NCI-H345 (cell line): Measurements from ENCODE around the gene NUP50.

ENCODE experiments used
- DNase-seq: peaks from one replicate; lab custom pipeline; 2025; lab: John Stamatoyannopoulos, UW

Gene NUP50

DNA sequence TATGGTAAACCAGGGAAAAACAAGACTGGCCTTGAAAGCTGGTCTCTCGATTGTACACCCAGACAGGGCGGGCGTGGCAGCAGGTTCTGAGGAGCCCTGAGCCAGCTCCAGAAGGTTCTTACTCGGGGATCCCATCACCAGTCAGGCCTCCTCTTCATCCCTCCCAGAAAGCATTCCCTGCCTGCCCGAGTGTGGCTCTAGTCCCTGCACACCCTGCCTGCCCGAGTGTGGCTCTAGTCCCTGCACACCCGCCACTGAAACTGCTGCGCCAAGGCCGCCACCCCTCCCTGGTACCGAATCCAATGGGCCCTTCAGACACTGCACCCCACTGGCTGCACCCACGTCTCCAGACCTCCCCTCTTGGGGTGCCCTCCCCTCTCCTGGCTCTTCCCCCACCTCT is 46.9 kb downstream of the NUP50 start:
- no peak for DNase-seq

DNA sequence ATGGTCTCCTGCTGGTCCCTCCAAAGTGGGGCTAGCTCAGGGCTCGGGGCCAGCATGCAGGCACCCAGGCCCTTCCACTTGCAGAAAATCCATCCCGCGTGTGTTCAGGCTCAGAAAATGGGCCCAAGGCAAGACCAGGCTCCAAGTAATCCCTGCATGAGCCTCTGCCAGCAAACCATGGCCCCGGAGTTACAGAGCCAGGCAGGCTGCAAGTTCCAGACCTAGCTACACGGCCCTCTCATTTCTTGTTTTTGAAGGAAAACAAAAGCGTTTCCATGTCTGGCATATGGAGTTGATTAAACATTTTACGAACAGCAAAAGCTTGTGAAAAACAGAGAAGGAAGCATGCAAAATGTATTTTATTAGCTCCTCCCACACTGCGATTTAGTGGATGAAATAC is 47.3 kb downstream of the NUP50 start:
- no peak for DNase-seq

DNA sequence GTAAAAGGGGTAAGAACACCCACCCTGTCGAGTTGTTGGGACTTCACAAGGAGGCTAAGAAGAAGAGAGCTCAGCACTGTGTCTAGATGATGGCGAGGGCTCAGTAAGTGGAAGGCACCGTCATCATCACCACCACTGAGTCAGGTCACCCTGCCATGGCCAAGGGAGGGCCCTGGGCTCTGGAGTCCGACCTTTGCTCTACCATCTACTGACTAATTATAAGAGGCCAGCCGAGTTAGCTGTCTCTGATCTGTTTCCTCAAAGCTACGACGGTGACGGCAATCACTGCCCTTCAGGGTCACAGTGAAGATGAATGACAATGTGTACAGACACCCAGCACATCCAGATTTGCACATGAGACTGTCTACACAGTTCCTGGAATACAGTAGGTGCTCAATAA is 47.7 kb downstream of the NUP50 start:
- no peak for DNase-seq

DNA sequence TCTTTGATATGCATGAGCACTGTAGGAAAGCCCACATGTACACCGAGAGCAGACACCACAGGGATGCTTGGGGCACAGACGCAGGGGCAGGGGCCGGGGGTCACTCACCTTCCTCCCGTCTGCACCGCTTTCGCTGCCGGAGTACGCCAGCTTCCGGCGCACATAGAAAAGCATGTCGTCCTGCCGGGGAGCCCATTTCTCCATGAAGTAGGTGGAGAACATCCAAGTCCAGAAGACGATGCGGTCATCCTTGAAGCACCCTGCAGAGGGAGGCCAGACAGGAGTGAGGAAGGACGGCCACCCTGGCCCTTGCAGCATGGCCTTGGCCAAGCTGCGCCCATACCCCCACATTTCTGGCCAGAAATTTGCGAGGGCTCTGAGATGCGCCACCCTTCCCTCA is 48.1 kb downstream of the NUP50 start:
- no peak for DNase-seq

DNA sequence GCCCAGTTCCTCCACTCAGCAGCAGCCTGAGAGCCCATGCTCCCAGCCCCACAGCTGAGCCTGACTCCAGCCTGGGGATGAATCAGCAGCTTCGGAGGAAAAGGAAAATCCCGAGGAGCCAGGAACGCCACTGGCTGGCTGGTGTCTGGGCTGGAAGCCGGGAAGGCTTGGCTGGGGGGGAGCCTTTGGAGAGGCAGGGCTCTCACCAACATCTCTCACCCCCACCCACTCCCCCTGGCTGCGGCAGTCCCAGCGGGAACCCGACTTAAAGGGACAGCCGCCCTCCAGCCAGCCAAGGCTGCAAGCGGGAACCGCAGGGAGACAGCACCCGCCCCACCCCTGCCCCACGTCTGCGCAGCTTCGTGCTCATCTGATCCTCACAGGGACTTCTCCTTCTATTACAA is 48.6 kb downstream of the NUP50 start:
- DNase-seq: no peak

DNA sequence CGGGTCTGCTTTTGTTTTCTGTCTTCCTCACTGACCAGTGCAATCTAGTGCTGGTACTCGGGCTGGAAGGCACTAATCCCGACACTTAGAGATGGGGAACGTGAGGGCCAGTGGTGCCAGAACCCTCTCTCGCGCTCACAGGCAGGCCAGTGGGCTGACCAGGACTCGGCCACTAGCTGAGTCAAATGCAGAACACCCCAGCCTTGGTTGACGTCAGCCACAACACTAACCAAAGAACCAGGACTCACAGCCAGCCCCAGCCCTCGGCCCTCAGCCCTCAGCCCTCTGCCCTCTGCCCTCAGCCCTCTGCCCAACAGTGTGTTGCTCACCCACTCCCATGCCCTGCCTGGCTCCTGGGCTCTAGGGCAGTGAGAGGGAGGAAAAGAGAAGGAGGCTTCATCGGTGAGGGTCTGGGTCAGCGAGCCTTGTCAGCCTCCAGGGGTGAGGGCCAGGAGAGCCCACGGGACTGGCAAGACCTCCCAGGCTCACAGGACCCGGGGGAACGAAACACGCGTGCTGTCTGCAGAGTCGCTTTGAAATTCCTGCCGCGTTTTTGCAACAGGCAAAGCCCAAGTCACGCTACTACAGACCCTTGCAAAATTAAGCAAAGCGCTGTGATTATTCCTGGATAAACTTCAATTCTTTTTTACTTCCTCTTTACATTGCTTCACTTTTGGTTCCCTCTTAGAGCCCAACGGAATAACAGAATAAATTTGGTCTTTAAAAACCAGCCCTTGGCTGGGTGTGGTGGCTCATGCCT is 49.4 kb downstream of the NUP50 start:
- no peak for DNase-seq

DNA sequence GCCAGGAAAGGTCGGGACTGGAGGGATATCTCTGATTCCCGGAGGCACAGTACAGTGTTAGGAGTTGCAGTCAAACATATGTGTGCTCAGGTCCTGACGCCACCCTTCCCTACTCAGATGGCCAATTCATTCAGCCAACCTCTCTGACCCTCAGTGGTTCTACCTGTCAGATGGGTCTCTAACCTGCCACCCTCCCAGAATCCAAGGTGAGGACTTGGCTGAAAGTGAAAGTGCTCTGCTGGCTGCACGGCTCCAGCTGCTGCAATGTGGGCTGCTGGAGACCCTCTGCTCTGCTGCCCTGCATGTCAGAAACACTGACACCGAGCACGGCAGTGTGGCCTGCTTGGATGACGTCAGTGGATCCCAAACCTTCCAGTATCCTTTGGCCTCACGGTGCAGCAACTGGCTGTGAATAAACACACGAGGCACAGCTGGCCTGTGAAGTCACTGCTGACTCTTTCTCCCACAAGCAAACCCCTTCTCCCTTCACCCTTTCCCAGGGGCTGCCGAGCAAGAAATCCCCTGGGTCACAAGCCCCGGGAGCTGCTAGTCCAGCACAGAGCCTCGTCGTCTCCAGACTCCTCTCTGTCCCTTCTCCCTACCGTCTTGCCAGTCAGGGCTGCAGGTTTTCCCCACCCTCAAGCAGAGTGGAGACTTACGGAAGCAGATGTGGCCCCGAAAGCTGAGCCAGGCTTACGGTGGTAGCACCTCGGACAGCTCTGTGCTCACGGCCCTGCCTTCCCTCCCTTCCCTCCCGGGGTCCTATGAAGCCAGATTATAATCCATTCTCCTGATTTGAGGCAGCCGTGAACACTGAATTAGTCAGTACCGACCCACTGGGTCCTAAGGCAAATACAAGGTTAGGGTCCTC is 52.6 kb downstream of the NUP50 start:
- DNase-seq: no peak

DNA sequence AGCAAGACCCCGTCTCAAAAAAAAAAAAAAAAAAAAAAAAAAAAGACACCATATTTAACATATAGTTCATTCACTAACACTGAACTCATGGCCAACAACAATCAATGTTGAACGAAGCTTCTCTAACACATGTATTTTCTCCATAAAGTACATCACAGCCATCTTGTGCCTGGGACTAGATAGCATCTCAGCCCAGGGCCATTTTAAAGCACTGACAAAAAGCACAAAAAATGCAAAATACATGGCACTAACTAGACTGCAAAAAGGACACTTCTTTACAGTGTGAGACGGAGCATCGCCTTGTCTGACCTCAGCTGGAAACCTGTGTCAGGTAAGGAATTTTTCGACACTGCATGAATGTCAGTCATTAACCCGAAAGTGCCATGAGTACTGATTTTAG is 53.6 kb downstream of the NUP50 start:
- DNase-seq: no peak

DNA sequence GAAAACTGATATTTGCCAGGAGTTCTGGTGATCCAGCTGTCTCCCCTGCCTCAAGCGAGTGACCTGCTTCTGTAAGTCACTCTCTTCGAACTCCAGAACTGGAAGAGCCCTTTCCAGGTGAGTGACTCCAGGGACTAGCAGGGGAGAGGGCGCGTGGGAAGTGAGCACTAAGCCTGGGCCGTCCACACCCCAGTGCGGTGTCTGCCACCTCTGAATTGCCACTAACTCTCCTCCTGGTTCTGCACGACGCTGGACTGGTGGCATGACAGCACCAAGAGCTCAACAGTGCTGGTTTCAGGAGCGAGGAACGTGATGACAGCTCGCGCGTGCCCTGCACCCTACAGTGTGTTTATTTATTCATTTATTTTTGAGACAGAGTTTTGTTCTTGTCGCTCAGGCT is 54.1 kb downstream of the NUP50 start:
- DNase-seq: no peak

DNA sequence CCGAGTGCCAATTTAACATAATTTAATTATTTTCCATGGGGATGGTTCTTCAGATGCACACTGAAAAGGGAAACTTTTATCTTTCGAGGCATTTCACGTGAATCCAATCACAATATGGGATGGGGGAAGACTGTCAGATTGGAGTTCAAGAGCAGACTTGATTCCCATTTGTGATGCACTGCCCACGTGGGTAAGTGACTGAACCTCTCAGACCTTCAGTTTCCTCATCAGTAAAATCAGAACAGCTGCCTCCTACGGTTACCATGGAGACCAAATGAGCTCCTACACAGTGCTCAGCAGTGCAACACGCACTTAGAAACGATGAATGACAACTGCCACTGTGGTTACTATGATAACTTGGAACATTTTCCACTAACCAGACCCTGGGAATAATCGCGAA is 55.3 kb downstream of the NUP50 start:
- no peak for DNase-seq

DNA sequence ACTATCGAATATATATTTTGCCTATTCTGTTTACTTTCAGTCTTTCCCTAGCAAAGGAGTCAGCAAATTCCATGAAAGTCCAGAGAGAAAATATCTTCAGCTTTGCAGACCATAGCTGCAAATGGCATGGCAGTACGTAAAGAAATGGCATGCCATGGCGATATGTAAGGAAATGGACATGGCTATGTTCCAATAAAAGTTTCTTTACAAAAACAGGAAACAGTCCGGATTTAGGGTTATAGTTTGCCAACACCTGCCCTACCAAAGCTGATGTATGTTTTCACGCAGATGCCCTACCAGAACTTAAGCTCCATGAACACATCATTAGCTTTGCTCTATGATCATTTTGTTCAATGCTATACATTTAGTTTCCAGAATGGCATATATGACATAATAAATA is 57.5 kb downstream of the NUP50 start:
- no peak for DNase-seq

DNA sequence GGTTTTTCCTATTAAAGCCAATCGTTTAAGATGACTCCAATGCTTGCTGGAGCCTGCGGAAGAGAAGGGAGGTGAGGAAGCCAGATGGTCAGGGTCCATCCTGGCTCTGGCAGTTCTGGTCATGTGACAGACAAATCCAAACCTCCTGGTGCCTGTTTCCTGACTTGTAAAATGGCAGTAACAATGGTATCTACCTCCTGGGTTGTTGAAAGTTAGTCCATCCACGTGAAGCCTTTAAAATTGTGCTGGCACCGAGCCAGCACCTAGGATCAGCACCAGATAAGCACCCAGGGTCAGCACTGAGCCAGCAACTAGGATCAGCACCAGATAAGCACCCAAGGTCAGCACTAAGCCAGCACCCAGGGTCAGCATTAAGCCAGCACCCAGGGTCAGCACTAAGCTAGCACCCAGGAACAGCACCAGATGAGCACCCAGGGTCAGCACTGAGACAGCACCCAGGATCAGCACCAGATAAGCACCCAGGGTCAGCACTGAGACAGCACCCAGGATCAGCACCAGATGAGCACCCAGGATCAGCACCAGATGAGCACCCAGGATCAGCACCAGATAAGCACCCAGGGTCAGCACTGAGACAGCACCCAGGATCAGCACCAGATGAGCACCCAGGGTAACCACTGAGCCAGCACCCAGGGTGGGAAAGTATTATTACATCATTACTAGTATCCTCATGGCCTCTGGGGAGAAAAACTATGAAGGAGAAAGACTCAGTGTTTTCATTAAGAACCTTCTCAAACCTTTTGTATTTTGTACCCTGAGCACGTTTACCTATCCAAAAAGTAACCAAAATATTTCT is 59.8 kb downstream of the NUP50 start:
- no peak for DNase-seq

DNA sequence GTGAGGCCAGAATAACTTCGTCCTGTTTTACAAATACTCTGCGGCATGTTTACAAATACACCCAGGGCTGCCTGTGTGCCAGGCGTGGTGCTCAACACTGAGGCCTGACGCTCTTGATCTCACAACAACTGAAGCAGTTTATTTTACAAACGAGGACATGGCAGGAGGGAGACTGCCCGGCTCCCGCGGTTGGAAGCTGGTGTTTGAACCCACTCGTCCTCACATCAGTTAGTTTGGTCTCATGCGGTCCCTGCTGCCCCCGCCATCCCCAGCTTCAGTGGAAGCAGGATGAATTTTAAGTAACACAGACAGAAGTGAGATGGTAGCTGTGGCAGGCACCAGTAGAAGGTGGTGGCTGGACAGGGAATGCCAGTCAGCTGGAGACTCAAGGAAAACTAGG is 60.6 kb downstream of the NUP50 start:
- DNase-seq: no peak

DNA sequence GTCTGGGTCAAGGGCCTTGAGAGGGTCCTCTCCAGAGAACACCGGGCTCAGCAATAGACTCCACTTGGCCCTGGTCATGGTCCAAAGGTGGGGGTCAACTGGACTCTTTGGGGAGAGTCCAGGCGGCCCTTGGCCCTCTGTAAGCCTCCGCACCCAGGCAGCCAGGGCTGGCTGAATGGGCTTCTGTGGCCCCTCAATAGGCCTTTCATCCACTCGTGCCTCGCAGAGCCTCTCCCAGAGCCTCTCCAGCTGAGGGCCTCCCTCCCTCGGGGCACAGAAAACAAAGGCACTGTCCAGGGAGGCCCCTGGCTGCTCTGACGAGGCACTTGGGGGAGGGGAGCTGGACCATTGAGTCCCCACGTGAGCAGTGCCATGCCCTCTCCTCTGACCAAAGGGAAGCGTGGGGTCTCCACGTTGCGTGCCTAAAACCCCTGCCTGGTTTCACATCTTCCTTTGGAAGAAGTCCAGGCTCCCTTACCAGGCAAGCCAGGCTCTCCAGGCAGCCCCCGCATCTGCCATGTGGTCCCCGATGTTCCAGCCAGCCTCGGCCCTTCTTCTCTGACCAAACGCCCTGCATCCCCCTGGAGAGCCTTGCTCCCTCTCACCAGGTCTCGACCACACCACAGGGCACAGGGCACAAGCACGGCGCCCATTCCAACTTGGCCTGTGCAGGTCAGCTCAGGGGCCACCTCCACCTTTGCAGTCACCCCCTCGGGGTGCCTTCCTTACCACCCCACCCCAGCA is 61.4 kb downstream of the NUP50 start:
- no peak for DNase-seq

DNA sequence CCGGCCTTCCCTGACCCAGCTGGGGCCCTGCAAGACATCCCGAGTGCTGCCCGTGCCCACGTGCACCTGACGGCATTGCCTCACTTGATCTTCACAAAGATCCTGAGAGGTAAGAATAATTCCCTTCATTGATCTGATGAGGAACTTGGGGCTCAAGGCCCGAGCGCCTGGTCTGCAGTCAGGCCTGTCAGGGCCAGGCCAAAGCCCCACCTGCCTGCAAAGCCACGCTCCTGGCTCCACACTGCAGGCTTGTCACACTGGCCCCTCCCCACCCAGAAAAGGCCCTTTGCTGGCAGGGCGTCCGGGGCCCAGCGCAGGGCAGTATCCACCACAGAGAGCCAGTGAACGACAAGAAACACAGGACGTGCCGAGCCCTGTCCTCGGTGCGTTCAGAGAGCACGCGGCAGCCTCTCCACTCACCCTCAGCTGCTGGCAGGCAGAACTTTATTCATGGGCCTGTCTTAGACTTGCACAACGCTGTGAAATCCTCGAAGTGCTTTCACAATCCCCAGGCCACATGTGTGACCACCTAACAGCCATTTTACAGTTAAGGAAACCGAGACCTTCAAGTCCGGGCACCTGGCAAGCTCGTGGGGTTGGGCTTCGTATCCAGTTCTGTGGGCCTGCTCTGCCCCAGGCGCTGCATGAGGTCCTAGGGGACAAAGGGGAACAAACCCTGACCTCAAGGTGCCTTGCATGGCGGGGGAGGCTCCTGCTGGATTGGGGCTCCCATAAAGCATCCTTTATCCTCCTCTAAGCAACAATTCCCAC is 62.2 kb downstream of the NUP50 start:
- DNase-seq: no peak

DNA sequence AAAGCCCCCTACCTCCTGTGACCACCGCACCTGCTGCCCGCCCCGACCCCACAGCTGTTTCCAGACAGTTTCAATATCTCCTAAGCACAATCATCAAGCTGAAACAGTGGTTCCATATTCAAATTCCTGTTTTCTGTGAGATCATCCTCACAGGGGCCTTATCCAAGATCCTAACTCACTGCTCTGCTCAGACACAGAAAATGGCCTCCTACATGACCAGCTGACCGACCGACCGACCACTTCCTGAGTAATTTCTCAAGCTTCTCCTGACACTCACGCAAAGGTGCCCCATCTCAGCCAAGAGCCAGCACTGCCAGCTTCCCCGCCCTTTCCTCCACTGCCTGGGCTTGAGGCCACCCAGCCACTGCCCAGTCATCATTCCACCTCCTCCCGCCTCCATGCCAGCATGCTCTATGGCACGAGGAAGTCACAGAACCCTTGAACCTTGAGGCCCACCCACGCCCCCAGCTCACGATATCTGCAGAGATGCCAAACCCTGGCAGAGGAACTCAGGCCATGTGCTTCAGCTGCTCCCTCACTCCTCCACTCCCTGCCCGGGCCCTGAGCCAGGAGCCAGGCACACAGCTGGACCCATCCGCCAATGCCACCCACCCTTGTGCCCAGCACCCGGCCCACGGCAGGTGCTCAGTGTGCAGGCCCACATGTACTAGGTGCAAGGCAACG is 62.9 kb downstream of the NUP50 start:
- DNase-seq: peak; percentile 9

DNA sequence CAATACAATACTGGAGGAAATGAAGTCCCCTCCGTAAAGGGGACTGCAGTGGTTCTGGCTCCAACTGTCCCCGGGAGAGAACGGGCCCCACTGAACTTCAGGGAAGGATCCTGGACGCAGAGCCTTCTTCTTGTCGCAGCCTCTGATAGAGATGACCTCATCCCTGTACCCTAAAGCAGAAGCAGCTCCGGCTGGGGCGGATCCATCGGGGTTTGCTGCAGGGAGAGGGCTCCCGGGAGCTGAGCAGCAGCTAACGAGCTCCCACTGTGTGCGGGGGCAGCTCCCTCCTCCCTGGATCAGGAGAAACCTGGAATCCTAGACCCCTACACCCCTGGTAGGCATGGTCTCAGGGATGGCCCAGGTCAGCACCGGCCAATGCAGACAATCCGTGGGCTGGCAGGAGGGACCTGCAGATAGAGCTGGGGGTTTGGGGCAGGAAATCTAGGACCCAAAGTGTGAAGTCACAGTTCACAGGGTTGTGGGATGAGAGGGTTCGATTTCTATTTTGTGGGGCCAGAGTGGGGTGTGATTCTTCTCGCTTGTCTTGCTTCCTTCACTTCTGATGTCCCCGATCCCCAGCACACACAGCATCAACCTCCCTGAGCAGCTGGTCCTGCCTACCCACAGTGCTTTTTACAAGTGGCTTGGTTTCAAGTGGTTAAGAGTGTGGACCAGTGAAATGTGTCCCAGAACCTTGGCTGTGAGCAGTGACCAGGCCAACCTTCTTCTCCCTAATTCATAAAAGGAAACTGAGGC is 64.1 kb downstream of the NUP50 start:
- DNase-seq: no peak

DNA sequence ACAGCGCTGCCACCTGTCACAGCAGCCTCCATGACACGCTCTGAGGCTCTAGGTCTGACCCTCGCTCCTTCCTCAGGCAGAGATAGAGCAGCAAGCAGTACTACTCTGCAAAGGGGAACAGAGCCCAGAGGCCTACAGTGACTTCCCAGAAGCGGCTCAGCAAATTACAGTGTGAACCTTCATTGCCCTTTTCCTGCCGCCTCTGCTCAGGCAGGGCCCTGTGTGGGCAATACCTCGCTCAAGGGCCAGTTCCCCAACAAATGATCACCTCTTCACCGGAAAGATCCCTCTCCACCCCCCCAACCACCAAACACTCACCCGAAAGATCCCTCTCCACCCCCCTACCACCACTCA is 64.7 kb downstream of the NUP50 start:
- no peak for DNase-seq

DNA sequence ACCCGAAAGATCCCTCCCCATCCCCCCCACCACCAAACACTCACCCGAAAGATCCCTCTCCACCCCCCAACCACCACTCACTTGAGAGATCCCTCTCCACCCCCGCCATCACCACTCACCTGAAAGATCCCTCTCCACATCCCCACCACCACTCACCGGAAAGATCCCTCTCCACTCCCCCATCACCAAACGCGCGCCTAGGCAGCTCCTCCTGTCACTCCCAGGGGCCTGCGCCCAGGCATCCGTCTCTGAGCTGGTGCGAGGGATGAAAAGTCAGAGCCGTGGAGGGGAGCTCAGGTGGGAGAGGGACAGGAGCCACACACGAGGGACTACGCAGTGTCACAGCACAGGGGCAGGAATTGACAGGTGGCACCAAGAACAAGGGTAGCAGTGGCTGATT is 65.5 kb downstream of the NUP50 start:
- no peak for DNase-seq
